ENCODE measurements around the gene RCAN1. TPM values are rescaled to one million over a fixed set of nuclear protein-coding genes. Genes with fewer than 3 reads are reported as not detected.
A peak's percentile ranks its signal among the peaks of the same experiment; 100 is the strongest.

RCAN1 gene
- total RNA-seq, 1 donor from 2014 or later, result 13.0 TPM

DNA sequence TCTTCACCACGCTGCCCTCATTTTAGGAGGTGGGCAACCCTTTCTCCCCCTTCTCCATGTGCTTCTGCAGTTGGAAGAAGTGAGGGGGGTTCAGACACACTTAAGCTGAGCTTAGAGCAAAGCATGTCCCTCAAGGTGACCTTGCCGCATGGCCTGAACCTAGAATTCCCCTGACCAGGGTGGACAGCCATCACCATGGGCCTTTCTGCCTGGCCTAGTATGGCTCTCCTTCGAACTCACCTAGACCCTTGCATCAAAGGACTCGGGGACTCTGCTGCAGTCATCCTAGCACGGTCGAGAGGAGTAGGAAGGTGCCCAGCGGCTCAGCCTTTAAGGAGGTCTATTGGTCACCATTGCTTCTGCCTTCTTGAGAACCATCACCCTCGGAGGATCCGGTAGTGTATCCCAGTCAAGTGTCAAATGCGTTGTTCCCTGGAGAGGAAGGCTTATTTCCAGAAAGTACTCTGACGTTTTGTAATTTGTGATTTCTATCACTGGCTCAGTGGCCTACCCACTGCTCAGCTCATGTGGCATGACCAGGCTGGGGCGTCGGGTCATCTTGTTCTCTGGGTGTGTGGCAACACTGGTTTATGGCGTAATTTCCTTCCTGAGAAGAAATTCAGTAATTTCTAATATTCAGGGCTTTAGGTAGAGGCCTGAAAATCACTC, 103.0 kb downstream of the RCAN1 start, which contains the start of gene KCNE1:
Gene KCNE1 (minus strand): TSS at position 424 of the 669 bp plus-strand sequence. CDS start 62,576 bp downstream, outside the sequence.
- no peaks in the 10 kb centered on the region for H3K9me3 Mint-ChIP-seq
- no peak for TF ChIP-seq CTCF (conservative IDR thresholded peaks at IDR 0.05)
- no peak for DNase-seq (ENCODE audit: low read depth, low spot score)
- H3K27ac Mint-ChIP-seq (ENCODE audit: unreplicated experiment), result no peak within 1 kb of the TSS
- H3K4me1 Mint-ChIP-seq, result no peaks in the 10 kb centered on the region
- H3K27me3 Mint-ChIP-seq (ENCODE audit: low read depth), result no peaks in the 10 kb centered on the region
- H3K36me3 Mint-ChIP-seq (ENCODE audit: low read depth), result no peaks in the 10 kb centered on the region
- H3K4me3 Mint-ChIP-seq, result no peak within 1 kb of the TSS

- no peaks in the 10 kb centered on the region for H3K9me3 Mint-ChIP-seq
- no peaks in the 10 kb centered on the region for H3K27me3 Mint-ChIP-seq (ENCODE audit: low read depth)
- H3K4me3 Mint-ChIP-seq, result no peak overlapping the region
- no peak for TF ChIP-seq CTCF (conservative IDR thresholded peaks at IDR 0.05)
- H3K27ac Mint-ChIP-seq (ENCODE audit: unreplicated experiment), result no peak overlapping the region
- no peaks in the 10 kb centered on the region for H3K4me1 Mint-ChIP-seq
- no peak for DNase-seq (ENCODE audit: low read depth, low spot score)
- no peaks in the 10 kb centered on the region for H3K36me3 Mint-ChIP-seq (ENCODE audit: low read depth)
Measured at GRCh38 chr21:34511181-34511580, 103.7 kb downstream of the RCAN1 start.

GRCh38 chr21:34510148-34511142, 104.5 kb downstream of the RCAN1 start:
- no peaks in the 10 kb centered on the region for H3K36me3 Mint-ChIP-seq (ENCODE audit: low read depth)
- H3K27ac Mint-ChIP-seq (ENCODE audit: unreplicated experiment), result no peak overlapping the region
- H3K27me3 Mint-ChIP-seq (ENCODE audit: low read depth), result no peaks in the 10 kb centered on the region
- no peaks in the 10 kb centered on the region for H3K9me3 Mint-ChIP-seq
- DNase-seq (ENCODE audit: low read depth, low spot score), result peak; percentile 48
- peak; percentile 57 for TF ChIP-seq CTCF (conservative IDR thresholded peaks at IDR 0.05)
- H3K4me1 Mint-ChIP-seq, result no peaks in the 10 kb centered on the region
- H3K4me3 Mint-ChIP-seq, result no peak overlapping the region

- no peaks in the 10 kb centered on the region for H3K4me1 Mint-ChIP-seq
- DNase-seq (ENCODE audit: low read depth, low spot score), result no peak
- no peak overlapping the region for H3K27ac Mint-ChIP-seq (ENCODE audit: unreplicated experiment)
- peaks cover 5% of the 10 kb centered on the region for H3K9me3 Mint-ChIP-seq
- no peaks in the 10 kb centered on the region for H3K27me3 Mint-ChIP-seq (ENCODE audit: low read depth)
- TF ChIP-seq CTCF (conservative IDR thresholded peaks at IDR 0.05), result no peak
- H3K36me3 Mint-ChIP-seq (ENCODE audit: low read depth), result no peaks in the 10 kb centered on the region
- no peak overlapping the region for H3K4me3 Mint-ChIP-seq
Measured at GRCh38 chr21:34509151-34509550, 105.8 kb downstream of the RCAN1 start.

- H3K27me3 Mint-ChIP-seq (ENCODE audit: low read depth), result no peaks in the 10 kb centered on the region
- no peaks in the 10 kb centered on the region for H3K36me3 Mint-ChIP-seq (ENCODE audit: low read depth)
- no peaks in the 10 kb centered on the region for H3K4me1 Mint-ChIP-seq
- H3K9me3 Mint-ChIP-seq, result peaks cover 5% of the 10 kb centered on the region
- no peak overlapping the region for H3K4me3 Mint-ChIP-seq
- TF ChIP-seq CTCF (conservative IDR thresholded peaks at IDR 0.05), result no peak
- H3K27ac Mint-ChIP-seq (ENCODE audit: unreplicated experiment), result no peak overlapping the region
- no peak for DNase-seq (ENCODE audit: low read depth, low spot score)
Measured at GRCh38 chr21:34504595-34504994, 110.3 kb downstream of the RCAN1 start.
